ENCODE data around the gene ZFP28.

- no peak for TF ChIP-seq CTCF (IDR thresholded peaks at IDR 0.05)
- TF ChIP-seq SIN3A (IDR thresholded peaks at IDR 0.05; ENCODE audit: borderline replicate concordance, low read depth, low read length): no peak
- no peak for TF ChIP-seq EZH2phosphoT487 (IDR thresholded peaks at IDR 0.05; ENCODE audit: borderline replicate concordance, low read depth)
These were observed 5.0 kb downstream of the ZFP28 start for GRCh38 chr19:56543776-56544175.
